ENCODE measurements around the gene INTS11. TPM values are rescaled to one million over a fixed set of nuclear protein-coding genes. Genes with fewer than 3 reads are reported as not detected.

Gene INTS11
- polyA plus RNA-seq, 1 experiment, result 52.8 TPM

- no peak for DNase-seq (ENCODE audit: low read depth, low spot score)
- POLR2A ChIA-PET, result interaction anchor here (0.9 kb wide), 1 partner anchor 11 kb away, joined by 3 read pairs; no protein-coding TSS in a partner anchor
- CTCF ChIA-PET, result no interaction called here
- H3K4me3 ChIP-seq (ENCODE audit: low read depth, low read length), result no peak overlapping the region
- TF ChIP-seq, protein P1, sequence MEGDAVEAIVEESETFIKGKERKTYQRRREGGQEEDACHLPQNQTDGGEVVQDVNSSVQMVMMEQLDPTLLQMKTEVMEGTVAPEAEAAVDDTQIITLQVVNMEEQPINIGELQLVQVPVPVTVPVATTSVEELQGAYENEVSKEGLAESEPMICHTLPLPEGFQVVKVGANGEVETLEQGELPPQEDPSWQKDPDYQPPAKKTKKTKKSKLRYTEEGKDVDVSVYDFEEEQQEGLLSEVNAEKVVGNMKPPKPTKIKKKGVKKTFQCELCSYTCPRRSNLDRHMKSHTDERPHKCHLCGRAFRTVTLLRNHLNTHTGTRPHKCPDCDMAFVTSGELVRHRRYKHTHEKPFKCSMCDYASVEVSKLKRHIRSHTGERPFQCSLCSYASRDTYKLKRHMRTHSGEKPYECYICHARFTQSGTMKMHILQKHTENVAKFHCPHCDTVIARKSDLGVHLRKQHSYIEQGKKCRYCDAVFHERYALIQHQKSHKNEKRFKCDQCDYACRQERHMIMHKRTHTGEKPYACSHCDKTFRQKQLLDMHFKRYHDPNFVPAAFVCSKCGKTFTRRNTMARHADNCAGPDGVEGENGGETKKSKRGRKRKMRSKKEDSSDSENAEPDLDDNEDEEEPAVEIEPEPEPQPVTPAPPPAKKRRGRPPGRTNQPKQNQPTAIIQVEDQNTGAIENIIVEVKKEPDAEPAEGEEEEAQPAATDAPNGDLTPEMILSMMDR (IDR thresholded peaks at IDR 0.05; ENCODE audit: low read depth, low read length), result no peak
- peaks cover 7% of the 10 kb centered on the region; the same call in 1 of the 2 replicates for H3K9me3 ChIP-seq (ENCODE audit: control insufficient read depth, insufficient read depth, low read length)
- no peaks in the 10 kb centered on the region for H3K27me3 ChIP-seq (ENCODE audit: control insufficient read depth, insufficient read depth, low read length)
- no peak overlapping the region for H3K27ac ChIP-seq (ENCODE audit: low read depth, low read length)
These were observed 30.1 kb downstream of the INTS11 start for GRCh38 chr1:1294250-1294890.

DNA sequence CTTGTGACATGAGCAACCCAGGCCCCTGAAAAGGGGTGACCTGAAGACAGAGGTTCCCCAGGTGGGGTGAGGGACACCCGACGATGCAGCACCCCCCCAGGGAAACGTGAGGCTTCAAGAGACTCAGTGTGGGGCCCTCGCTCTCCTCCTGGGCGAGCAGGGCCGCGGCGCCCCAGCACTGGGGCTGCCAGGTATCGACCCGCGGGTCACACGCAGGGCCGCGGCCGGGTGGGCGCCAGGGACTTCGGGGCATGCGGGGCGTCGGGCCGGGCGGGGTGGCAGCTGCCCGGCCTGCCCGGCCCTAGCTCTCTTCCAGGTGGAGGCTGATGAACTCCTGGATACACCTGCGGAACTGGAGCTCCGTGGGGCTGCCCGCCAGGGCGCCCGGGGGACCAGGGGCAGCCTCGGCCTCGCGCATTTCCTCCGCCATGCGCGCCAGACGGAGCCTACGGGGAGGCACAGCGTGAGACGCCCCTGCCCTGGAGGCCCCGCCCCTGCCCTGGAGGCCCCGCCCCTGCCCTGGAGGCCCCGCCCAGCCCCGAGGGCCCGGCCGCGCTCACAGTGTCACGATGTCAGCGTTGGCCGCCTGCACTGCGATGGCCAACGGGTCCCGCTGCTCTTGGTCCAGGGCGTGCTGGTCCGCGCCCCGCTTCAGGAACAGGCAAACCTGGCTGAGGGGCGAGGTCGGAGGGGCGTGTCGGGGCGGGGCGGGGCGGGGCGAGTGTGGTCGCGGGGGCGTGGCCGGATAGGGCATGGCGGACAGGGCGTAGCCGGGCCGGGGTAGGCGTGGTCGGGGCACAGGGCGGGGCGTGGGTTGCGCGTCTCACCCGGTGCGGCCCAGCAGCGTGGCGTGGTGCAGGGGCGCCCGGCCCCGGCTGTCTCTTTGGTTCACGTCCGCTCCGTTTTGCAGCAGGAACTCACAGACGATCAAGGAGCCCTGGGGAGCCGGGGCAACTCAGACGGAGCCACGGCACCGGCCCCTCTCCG, 30.9 kb downstream of the INTS11 start:
- POLR2A ChIA-PET, result no interaction called here
- H3K27me3 ChIP-seq (ENCODE audit: control insufficient read depth, insufficient read depth, low read length), result no peaks in the 10 kb centered on the region
- H3K4me3 ChIP-seq (ENCODE audit: low read depth, low read length), result no peak overlapping the region
- peaks cover 8% of the 10 kb centered on the region; the same call in 1 of the 2 replicates for H3K9me3 ChIP-seq (ENCODE audit: control insufficient read depth, insufficient read depth, low read length)
- no peak overlapping the region for H3K27ac ChIP-seq (ENCODE audit: low read depth, low read length)
- TF ChIP-seq, protein P1 (IDR thresholded peaks at IDR 0.05; ENCODE audit: low read depth, low read length), result no peak
- CTCF ChIA-PET, result interaction anchor here (0.7 to 1.3 kb wide), 2 partner anchors 27 to 310 kb away, joined by 3 read pairs; no protein-coding TSS in a partner anchor
- DNase-seq (ENCODE audit: low read depth, low spot score), result no peak

DNA sequence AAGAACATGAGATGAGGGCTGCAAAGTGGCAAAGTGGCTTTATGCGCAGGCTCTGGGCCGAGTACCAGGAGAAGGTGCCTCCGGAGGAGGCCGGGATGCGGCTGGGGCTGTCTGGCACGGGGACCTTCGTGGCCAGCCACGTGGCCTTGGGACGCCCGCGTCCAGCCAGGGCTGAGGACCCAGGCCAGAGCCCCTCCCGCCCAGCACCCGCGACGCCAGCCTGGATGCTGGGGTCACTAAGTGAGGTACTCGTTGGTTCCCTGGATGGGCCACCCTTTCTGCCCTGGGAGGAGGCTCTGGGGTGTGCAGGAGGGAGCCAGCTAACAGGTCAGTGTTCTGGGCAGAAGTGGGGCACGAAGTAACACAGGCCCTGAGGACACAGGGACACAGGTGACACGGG, 31.6 kb downstream of the INTS11 start:
- DNase-seq (ENCODE audit: low read depth, low spot score), result no peak
- CTCF ChIA-PET, result interaction anchor here (1.3 to 3.5 kb wide), 2 partner anchors 171 to 309 kb away, joined by 3 to 30 read pairs; no protein-coding TSS in a partner anchor
- Histone ChIP-seq H3K27me3 (ENCODE audit: control insufficient read depth, insufficient read depth, low read length) (no peaks in the 10 kb centered on the region), H3K9me3 (ENCODE audit: control insufficient read depth, insufficient read depth, low read length) (peaks cover 13% of the 10 kb centered on the region; the same call in 1 of the 2 replicates), H3K27ac (ENCODE audit: low read depth, low read length) (no peak overlapping the region), H3K4me3 (ENCODE audit: low read depth, low read length) (no peak overlapping the region)
- POLR2A ChIA-PET, result no interaction called here
- TF ChIP-seq, protein P1 (IDR thresholded peaks at IDR 0.05; ENCODE audit: low read depth, low read length), result no peak

- Histone ChIP-seq H3K4me3 (ENCODE audit: low read depth, low read length) (no peak overlapping the region), H3K27me3 (ENCODE audit: control insufficient read depth, insufficient read depth, low read length) (no peaks in the 10 kb centered on the region), H3K27ac (ENCODE audit: low read depth, low read length) (no peak overlapping the region), H3K9me3 (ENCODE audit: control insufficient read depth, insufficient read depth, low read length) (peaks cover 17% of the 10 kb centered on the region; the same call in 1 of the 2 replicates)
- no peak for DNase-seq (ENCODE audit: low read depth, low spot score)
- ChIA-PET CTCF (interaction anchor here (1.1 to 3.5 kb wide), 3 partner anchors 9 to 309 kb away, joined by 3 to 30 read pairs (median 3); no protein-coding TSS in a partner anchor), POLR2A (interaction anchor here (0.7 kb wide), 1 partner anchor 171 kb away, joined by 3 read pairs; no protein-coding TSS in a partner anchor)
- TF ChIP-seq, protein P1 (IDR thresholded peaks at IDR 0.05; ENCODE audit: low read depth, low read length), result no peak
These were observed 32.0 kb downstream of the INTS11 start for GRCh38 chr1:1292442-1292779.
